Suprapubic skin (tissue), 3 donors: Measurements from ENCODE around the gene POU6F1.

ENCODE experiments used
- CTCF ChIP-seq, 2 donors: fragments of 200-600 bp in 1 of 2; fragments of 450-650 bp in 1 of 2; sonication (generic) in 1 of 2; IDR thresholded peaks; one replicate each; pipeline ENCODE4 v1.5.1; 2016 to 2019; ENCODE audit warnings: antibody characterized with exemption in 2 of 2, mild to moderate bottlenecking in 1 of 2, moderate library complexity in 1 of 2
- EP300 ChIP-seq: sonication (generic); formaldehyde crosslinking; IDR thresholded peaks from one replicate; pipeline ENCODE4 v1.6.1; 2017; ENCODE audit warnings: antibody characterized with exemption
- POLR2A ChIP-seq, 2 donors: fragments of 450-650 bp; IDR thresholded peaks; one replicate each; pipeline ENCODE4 v1.6.1; 2017; ENCODE audit warnings: antibody characterized with exemption in 2 of 2, mild to moderate bottlenecking in 2 of 2, moderate library complexity in 2 of 2

DNA sequence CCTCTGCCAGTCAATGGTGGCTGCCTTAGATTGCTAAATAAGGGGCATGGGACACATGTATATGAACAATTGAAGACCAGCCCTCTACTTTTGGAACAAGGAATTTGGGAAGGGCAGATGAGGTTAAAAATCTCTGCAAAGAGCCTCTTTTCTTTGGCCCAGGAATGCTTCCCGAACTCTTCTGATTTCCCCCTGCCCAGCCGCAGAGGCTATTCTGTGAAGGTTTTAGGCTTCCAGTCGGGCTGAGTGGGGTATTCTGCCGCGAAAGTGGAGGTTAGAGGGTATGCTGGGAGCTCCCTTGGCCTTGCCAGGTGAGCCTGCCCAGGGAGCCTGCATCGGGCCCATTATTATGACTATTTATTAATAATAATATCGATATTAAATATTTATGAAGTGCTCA lies 1.2 kb downstream of the POU6F1 start:
- TF ChIP-seq POLR2A (IDR thresholded peaks at IDR 0.05): no peak
- no peak for TF ChIP-seq CTCF (IDR thresholded peaks at IDR 0.05)
- TF ChIP-seq EP300: no peak
